H1 (cell line): ENCODE results near the gene RTF1. TPM values are rescaled to one million over a fixed set of nuclear protein-coding genes. Genes with fewer than 3 reads are reported as not detected.
A peak's percentile ranks its signal among the peaks of the same experiment; 100 is the strongest.

ENCODE experiments used
- ASH2L ChIP-seq: fragments of 200-600, 300-600 bp; sonication (generic); IDR thresholded peaks from one replicate; pipeline ENCODE4 v1.7.1; 2017; ENCODE audit warnings: low read length
- CBX5 ChIP-seq: fragments of 300-800, 300-1000 bp; sonication (generic); IDR thresholded peaks from 2 replicates; pipeline ENCODE4 v1.7.1; 2016; ENCODE audit warnings: antibody characterized with exemption, low read length, low read depth
- CBX8 ChIP-seq: fragments of 300-800, 300-1000 bp; sonication (generic); IDR thresholded peaks from 2 replicates; pipeline ENCODE4 v1.7.1; 2016; ENCODE audit warnings: low read depth, low read length, borderline replicate concordance
- CTBP2 ChIP-seq: IDR thresholded peaks from 2 replicates; pipeline ENCODE4 v1.7.0; 2011; ENCODE audit warnings: borderline replicate concordance, mild to moderate bottlenecking, moderate library complexity, mixed read lengths, low read length; ENCODE audit not compliant: insufficient read depth, insufficient read length
- EGR1 ChIP-seq: IDR thresholded peaks from 2 replicates; pipeline ENCODE4 v1.6.1; 2011; ENCODE audit warnings: low read depth, low read length, borderline replicate concordance
- EP300 ChIP-seq, 2 experiments: IDR thresholded peaks; 1 replicate in 1 of 2; 2 replicates in 1 of 2; pipeline ENCODE4 v1.6.1; 2011 to 2012; ENCODE audit warnings: low read depth in 2 of 2, low read length in 2 of 2, mild to moderate bottlenecking in 2 of 2, borderline replicate concordance in 1 of 2, inconsistent platforms in 1 of 2, moderate library complexity in 1 of 2
- FOSL1 ChIP-seq: IDR thresholded peaks from 2 replicates; pipeline ENCODE4 v1.6.1; 2011; ENCODE audit warnings: mild to moderate bottlenecking, low read depth, low read length, moderate library complexity; ENCODE audit not compliant: insufficient read depth
- GTF2F1 ChIP-seq: IDR thresholded peaks from 2 replicates; pipeline ENCODE4 v1.6.1; 2012; ENCODE audit warnings: low read depth, low read length, improper control_type of control experiment, borderline replicate concordance
- JUN ChIP-seq: IDR thresholded peaks from 2 replicates; pipeline ENCODE4 v1.6.1; 2011; ENCODE audit warnings: low read depth, mild to moderate bottlenecking, improper control_type of control experiment, low read length
- JUND ChIP-seq: IDR thresholded peaks from 2 replicates; pipeline ENCODE4 v1.6.1; 2011; ENCODE audit warnings: mild to moderate bottlenecking, improper control_type of control experiment, low read length
- KDM4A ChIP-seq: IDR thresholded peaks from one replicate; pipeline ENCODE4 v1.7.1; 2012; ENCODE audit warnings: low read depth, mild to moderate bottlenecking, moderate library complexity, low read length, inconsistent platforms; ENCODE audit not compliant: severe bottlenecking
- NRF1 ChIP-seq: IDR thresholded peaks from 2 replicates; pipeline ENCODE4 v1.6.1; 2011; ENCODE audit warnings: mild to moderate bottlenecking, low read depth, low read length, improper control_type of control experiment
- PHF8 ChIP-seq: fragments of 200-600 bp; sonication (generic); conservative IDR thresholded peaks from 2 replicates; pipeline ENCODE4 v1.7.1; 2012; ENCODE audit warnings: low read depth, mild to moderate bottlenecking, inconsistent platforms, low read length, moderate library complexity
- POLR2A ChIP-seq, 2 experiments: IDR thresholded peaks; 1 replicate in 1 of 2; 2 replicates in 1 of 2; pipeline ENCODE4 v1.6.1; 2011; ENCODE audit warnings: low read depth in 2 of 2, low read length in 2 of 2, mild to moderate bottlenecking in 2 of 2; ENCODE audit errors: control extremely low read depth in 1 of 2
- POU5F1 ChIP-seq: IDR thresholded peaks from 2 replicates; pipeline ENCODE4 v1.6.1; 2011; ENCODE audit warnings: low read depth, mild to moderate bottlenecking, low read length, moderate library complexity
- RBBP5 ChIP-seq: IDR thresholded peaks from 2 replicates; pipeline ENCODE4 v1.7.1; 2012; ENCODE audit warnings: low read depth, mild to moderate bottlenecking, inconsistent platforms, low read length, moderate library complexity, borderline replicate concordance
- RNF2 ChIP-seq: fragments of 200-900, 300-1000 bp; sonication (generic); IDR thresholded peaks from 2 replicates; pipeline ENCODE4 v1.7.1; 2016; ENCODE audit warnings: borderline replicate concordance, low read depth, mild to moderate bottlenecking, antibody characterized with exemption, low read length; ENCODE audit not compliant: poor library complexity, severe bottlenecking; ENCODE audit errors: missing control alignments
- RXRA ChIP-seq: IDR thresholded peaks from 2 replicates; pipeline ENCODE4 v1.6.1; 2011; ENCODE audit warnings: low read depth, mild to moderate bottlenecking, low read length, moderate library complexity; ENCODE audit not compliant: insufficient read depth
- SIX5 ChIP-seq: IDR thresholded peaks from 2 replicates; pipeline ENCODE4 v1.6.1; 2011; ENCODE audit warnings: mild to moderate bottlenecking, low read depth, low read length
- TAF7 ChIP-seq: optimal IDR thresholded peaks from 2 replicates; pipeline ENCODE3; 2011; ENCODE audit warnings: low read depth, mild to moderate bottlenecking, inconsistent platforms, low read length, moderate library complexity, borderline replicate concordance
- TCF12 ChIP-seq: IDR thresholded peaks from 2 replicates; pipeline ENCODE4 v1.6.1; 2011; ENCODE audit warnings: low read depth, mild to moderate bottlenecking, low read length
- polyA plus RNA-seq, 7 experiments: library from polyadenylated mRNA; depleted of rRNA in 3 of 7; stranded (reverse) in 5 of 7; unstranded in 2 of 7; fragments of >200 nt in 5 of 7; fragments of 200-250 nt in 2 of 7; gene quantifications; 1 replicate in 5 of 7; 2 replicates in 1 of 7; 4 replicates in 1 of 7; pipeline versions ENCODE4 v1.2.1 to v1.2.3, GENCODE V29; 2011 to 2013; ENCODE audit warnings: missing spikeins in 2 of 7, mixed read lengths in 2 of 7
- total RNA-seq: library from RNA; stranded (reverse); fragmentation: NEBNext Ultra II Directional; extraction: Animal tissue kit (Norgen Biotek cat#: 25700); gene quantifications from 2 replicates; pipeline ENCODE4 v1.2.1, GENCODE V29; 2021
- TF ChIP-seq, protein P1 (sequence below): IDR thresholded peaks from 2 replicates; pipeline ENCODE4 v1.6.1; 2011; ENCODE audit warnings: low read depth, mild to moderate bottlenecking, low read length; ENCODE audit not compliant: insufficient read depth
- TF ChIP-seq, protein P2 (sequence below): IDR thresholded peaks from 2 replicates; pipeline ENCODE4 v1.6.1; 2012; ENCODE audit warnings: low read length, inconsistent platforms

The RTF1 gene
- total and polyA plus RNA-seq, 2 of the 8 experiments (the other 6 are each of a cell fraction or from before 2014, with no cell fraction given): 22.6 to 47.7 TPM

DNA sequence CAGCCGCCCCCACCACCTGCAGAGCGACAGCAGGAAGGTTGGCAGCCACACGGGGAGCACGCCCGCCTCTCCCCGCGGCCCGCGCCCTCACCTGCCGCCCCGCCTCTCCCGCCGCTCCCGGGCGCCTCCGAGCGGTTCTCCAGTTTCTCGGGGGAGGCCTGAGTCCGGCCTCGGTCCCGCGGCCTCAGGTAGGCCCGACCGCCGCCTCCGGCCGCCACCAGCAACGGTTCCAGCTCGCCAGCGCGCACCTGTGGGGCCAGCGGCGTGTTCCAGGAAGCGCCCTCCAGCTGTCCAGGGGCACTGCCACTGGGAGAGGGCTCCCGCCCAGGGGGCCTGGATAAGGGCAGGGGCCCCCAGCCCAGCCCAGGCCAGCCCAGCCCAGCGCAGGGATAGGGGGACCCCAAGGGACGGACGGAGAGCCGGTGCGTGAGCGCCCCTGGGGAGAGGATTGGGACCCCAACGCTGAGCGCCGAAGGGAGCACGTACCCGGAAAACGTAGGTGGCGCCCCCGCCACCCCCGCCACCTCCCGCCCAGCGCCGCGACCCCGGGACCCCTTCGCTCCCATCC, 94.5 kb downstream of the RTF1 start (continued):
- TF ChIP-seq JUND: no peak
- TF ChIP-seq CTBP2: no peak
- TF ChIP-seq ASH2L: no peak
- no peak for TF ChIP-seq POU5F1
- TF ChIP-seq KDM4A: peak; percentile 61
- TF ChIP-seq EGR1: no peak
- no peak for TF ChIP-seq GTF2F1
- no peak for TF ChIP-seq TAF7
- peak; percentile 7 for TF ChIP-seq RNF2
- TF ChIP-seq, protein P1, sequence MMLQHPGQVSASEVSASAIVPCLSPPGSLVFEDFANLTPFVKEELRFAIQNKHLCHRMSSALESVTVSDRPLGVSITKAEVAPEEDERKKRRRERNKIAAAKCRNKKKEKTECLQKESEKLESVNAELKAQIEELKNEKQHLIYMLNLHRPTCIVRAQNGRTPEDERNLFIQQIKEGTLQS: no peak
- no peak for TF ChIP-seq CBX5
- TF ChIP-seq FOSL1: no peak
- TF ChIP-seq PHF8: no peak
- TF ChIP-seq, protein P2, sequence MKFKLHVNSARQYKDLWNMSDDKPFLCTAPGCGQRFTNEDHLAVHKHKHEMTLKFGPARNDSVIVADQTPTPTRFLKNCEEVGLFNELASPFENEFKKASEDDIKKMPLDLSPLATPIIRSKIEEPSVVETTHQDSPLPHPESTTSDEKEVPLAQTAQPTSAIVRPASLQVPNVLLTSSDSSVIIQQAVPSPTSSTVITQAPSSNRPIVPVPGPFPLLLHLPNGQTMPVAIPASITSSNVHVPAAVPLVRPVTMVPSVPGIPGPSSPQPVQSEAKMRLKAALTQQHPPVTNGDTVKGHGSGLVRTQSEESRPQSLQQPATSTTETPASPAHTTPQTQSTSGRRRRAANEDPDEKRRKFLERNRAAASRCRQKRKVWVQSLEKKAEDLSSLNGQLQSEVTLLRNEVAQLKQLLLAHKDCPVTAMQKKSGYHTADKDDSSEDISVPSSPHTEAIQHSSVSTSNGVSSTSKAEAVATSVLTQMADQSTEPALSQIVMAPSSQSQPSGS: no peak
- 0 out of 2 replicates have a peak, but pooled peaks have one; percentile 16 for TF ChIP-seq RBBP5
- TF ChIP-seq POLR2A (IDR thresholded peaks at IDR 0.05; ENCODE audit: control extremely low read depth in 1 of 2, low read depth in 2 of 2, low read length in 2 of 2): no peak
- TF ChIP-seq TCF12: no peak
- no peak for TF ChIP-seq CBX8
- no peak for TF ChIP-seq SIX5
- no peak for TF ChIP-seq RXRA
- TF ChIP-seq EP300 (IDR thresholded peaks at IDR 0.05; ENCODE audit: borderline replicate concordance in 1 of 2, low read depth in 2 of 2, low read length in 2 of 2): no peak
- no peak for TF ChIP-seq NRF1
- no peak for TF ChIP-seq JUN
